HepG2 (cell line): ENCODE measurements around the gene ZNF653. TPM values are rescaled to one million over a fixed set of nuclear protein-coding genes. Genes with fewer than 3 reads are reported as not detected.

Source experiments
- ADNP ChIP-seq: sonication (generic); formaldehyde crosslinking; IDR thresholded peaks from 2 replicates; pipeline ENCODE4 v1.4.0; 2020; ENCODE audit warnings: missing genetic modification reagents
- FOXJ3 ChIP-seq: sonication (generic); formaldehyde crosslinking; IDR thresholded peaks from 2 replicates; pipeline ENCODE4 v1.4.0; 2020; ENCODE audit warnings: missing genetic modification reagents, mild to moderate bottlenecking, borderline replicate concordance
- HIVEP1 ChIP-seq: sonication (generic); formaldehyde crosslinking; IDR thresholded peaks from 2 replicates; pipeline ENCODE4 v1.4.0; 2020; ENCODE audit warnings: mild to moderate bottlenecking, missing genetic modification reagents
- MXI1 ChIP-seq: IDR thresholded peaks from 3 replicates; pipeline ENCODE4 v1.6.1; 2012; ENCODE audit warnings: low read depth, low read length, inconsistent platforms, borderline replicate concordance
- PITX1 ChIP-seq: sonication (generic); formaldehyde crosslinking; IDR thresholded peaks from 2 replicates; pipeline ENCODE4 v1.5.1; 2020; ENCODE audit warnings: mild to moderate bottlenecking, missing genetic modification reagents
- ZBTB42 ChIP-seq: sonication (generic); formaldehyde crosslinking; IDR thresholded peaks from 2 replicates; pipeline ENCODE4 v1.5.0; 2020; ENCODE audit warnings: mild to moderate bottlenecking, missing genetic modification reagents
- ZFP37 ChIP-seq: sonication (generic); formaldehyde crosslinking; IDR thresholded peaks from 2 replicates; pipeline ENCODE4 v1.4.0; 2020; ENCODE audit warnings: missing genetic modification reagents, borderline replicate concordance
- ZNF232 ChIP-seq: sonication (generic); formaldehyde crosslinking; IDR thresholded peaks from 2 replicates; pipeline ENCODE4 v1.4.0; 2020; ENCODE audit warnings: missing genetic modification reagents, borderline replicate concordance
- ZNF329 ChIP-seq: sonication (generic); formaldehyde crosslinking; IDR thresholded peaks from 2 replicates; pipeline ENCODE4 v1.9.0; 2021; ENCODE audit warnings: low read depth, mild to moderate bottlenecking, missing genetic modification reagents
- ZNF549 ChIP-seq: sonication (generic); formaldehyde crosslinking; IDR thresholded peaks from 2 replicates; pipeline ENCODE4 v1.5.0; 2020; ENCODE audit warnings: missing genetic modification reagents
- ZSCAN25 ChIP-seq: sonication (generic); formaldehyde crosslinking; IDR thresholded peaks from 2 replicates; pipeline ENCODE4 v1.8.0; 2022; ENCODE audit warnings: mild to moderate bottlenecking, missing genetic modification reagents
- polyA plus RNA-seq, 8 experiments: library from polyadenylated mRNA; depleted of rRNA in 3 of 8; stranded (reverse) in 7 of 8; unstranded in 1 of 8; fragments of >200 nt; fragmentation: Illumina TruSeq in 4 of 8; extraction: Trizol in 4 of 8; gene quantifications; 2 replicates each; pipeline versions ENCODE4 v1.2.1 to v1.2.3, GENCODE V29; 2011 to 2016; ENCODE audit warnings: low read depth in 4 of 8, missing spikeins in 1 of 8, mixed read lengths in 1 of 8; ENCODE audit not compliant: insufficient read depth in 1 of 8
- total RNA-seq, 5 experiments: library from RNA; depleted of rRNA; stranded (reverse); fragments of >200 nt; fragmentation: Illumina TruSeq; extraction: Trizol; gene quantifications; 2 replicates each; pipeline ENCODE4 v1.2.3, GENCODE V29; 2016; ENCODE audit warnings: low read depth in 1 of 5
- TF ChIP-seq, protein P1 (sequence below): IDR thresholded peaks from 2 replicates; pipeline ENCODE4 v1.6.1; 2016
- TF ChIP-seq, protein P2 (sequence below): IDR thresholded peaks from 2 replicates; pipeline ENCODE4 v1.6.1; 2016; ENCODE audit warnings: missing biosample characterization, missing genetic modification reagents, low read depth
- TF ChIP-seq, protein P3 (sequence below): sonication (generic); formaldehyde crosslinking; IDR thresholded peaks from 2 replicates; pipeline ENCODE4 v1.5.0; 2020; ENCODE audit warnings: missing genetic modification reagents
- TF ChIP-seq, protein P4 (sequence below): sonication (generic); formaldehyde crosslinking; IDR thresholded peaks from 2 replicates; pipeline ENCODE4 v1.8.0; 2022; ENCODE audit warnings: missing genetic modification reagents, mild to moderate bottlenecking, inconsistent platforms, borderline replicate concordance
- TF ChIP-seq, protein P5 (sequence below): sonication (generic); formaldehyde crosslinking; conservative IDR thresholded peaks from 2 replicates; pipeline ENCODE4 v1.8.0; 2022; ENCODE audit warnings: mild to moderate bottlenecking, moderate library complexity, missing genetic modification reagents
- TF ChIP-seq, protein P6 (sequence below): sonication (generic); formaldehyde crosslinking; IDR thresholded peaks from 2 replicates; pipeline ENCODE4 v1.4.0; 2020; ENCODE audit warnings: missing genetic modification reagents; ENCODE audit errors: not compliant biosample characterization
- TF ChIP-seq, protein P7 (sequence below): IDR thresholded peaks from 2 replicates; pipeline ENCODE4 v1.6.1; 2016; ENCODE audit warnings: missing genetic modification reagents, missing compliant biosample characterization
- TF ChIP-seq, protein P8 (sequence below): IDR thresholded peaks from 2 replicates; pipeline ENCODE4 v1.6.1; 2016
- TF ChIP-seq, protein P9 (sequence below): IDR thresholded peaks from 2 replicates; pipeline ENCODE4 v1.6.1; 2016; ENCODE audit warnings: control low read depth

The ZNF653 gene
- total and polyA plus RNA-seq, 2 of the 13 experiments (the other 11 are each of a cell fraction or from before 2014, with no cell fraction given) = 4.7 to 7.1 TPM

DNA sequence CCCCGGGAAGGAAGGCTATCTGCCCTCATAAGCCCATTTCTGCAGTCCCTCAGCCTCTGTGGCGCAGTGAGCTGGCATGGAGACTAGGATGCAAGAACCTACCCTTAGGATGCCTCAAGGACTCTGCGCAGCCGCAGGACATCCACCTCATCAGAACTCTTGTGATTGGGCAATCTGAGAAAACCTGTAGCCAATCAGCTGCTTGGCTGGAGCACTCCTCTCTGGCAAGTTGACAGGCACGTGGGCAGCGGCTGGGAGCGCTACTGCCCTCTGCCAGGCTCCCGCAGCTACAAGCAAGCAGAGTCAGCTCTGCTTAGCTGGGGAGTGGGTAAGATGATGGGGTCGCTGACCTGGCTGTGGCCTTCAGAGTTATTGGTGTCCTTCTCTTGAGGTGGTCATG, 24.8 kb upstream of the ZNF653 start (continued):
- TF ChIP-seq, protein P1, sequence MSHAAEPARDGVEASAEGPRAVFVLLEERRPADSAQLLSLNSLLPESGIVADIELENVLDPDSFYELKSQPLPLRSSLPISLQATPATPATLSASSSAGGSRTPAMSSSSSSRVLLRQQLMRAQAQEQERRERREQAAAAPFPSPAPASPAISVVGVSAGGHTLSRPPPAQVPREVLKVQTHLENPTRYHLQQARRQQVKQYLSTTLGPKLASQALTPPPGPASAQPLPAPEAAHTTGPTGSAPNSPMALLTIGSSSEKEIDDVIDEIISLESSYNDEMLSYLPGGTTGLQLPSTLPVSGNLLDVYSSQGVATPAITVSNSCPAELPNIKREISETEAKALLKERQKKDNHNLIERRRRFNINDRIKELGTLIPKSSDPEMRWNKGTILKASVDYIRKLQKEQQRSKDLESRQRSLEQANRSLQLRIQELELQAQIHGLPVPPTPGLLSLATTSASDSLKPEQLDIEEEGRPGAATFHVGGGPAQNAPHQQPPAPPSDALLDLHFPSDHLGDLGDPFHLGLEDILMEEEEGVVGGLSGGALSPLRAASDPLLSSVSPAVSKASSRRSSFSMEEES (CRISPR knock-in tag) = peak; percentile 65
- TF ChIP-seq, protein P2, sequence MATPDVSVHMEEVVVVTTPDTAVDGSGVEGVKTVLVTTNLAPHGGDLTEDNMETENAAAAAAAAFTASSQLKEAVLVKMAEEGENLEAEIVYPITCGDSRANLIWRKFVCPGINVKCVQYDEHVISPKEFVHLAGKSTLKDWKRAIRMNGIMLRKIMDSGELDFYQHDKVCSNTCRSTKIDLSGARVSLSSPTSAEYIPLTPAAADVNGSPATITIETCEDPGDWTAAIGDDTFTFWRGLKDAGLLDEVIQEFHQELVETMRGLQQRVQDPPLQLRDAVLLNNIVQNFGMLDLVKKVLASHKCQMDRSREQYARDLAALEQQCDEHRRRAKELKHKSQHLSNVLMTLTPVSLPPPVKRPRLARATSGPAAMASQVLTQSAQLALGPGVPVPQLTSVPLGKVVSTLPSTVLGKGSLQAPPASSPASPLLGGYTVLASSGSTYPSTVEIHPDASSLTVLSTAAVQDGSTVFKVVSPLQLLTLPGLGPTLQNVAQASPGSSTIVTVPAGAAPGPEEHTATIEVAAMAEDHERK (CRISPR knock-in tag) = no peak
- peak; percentile 21; the same call in 1 of the 2 replicates for TF ChIP-seq PITX1 (CRISPR knock-in tag)
- peak; percentile 99 for TF ChIP-seq MXI1
- TF ChIP-seq ZSCAN25 (CRISPR knock-in tag) = no peak
- TF ChIP-seq ZFP37 (CRISPR knock-in tag) = peak; percentile 85; the same call in 1 of the 2 replicates
- TF ChIP-seq, protein P3, sequence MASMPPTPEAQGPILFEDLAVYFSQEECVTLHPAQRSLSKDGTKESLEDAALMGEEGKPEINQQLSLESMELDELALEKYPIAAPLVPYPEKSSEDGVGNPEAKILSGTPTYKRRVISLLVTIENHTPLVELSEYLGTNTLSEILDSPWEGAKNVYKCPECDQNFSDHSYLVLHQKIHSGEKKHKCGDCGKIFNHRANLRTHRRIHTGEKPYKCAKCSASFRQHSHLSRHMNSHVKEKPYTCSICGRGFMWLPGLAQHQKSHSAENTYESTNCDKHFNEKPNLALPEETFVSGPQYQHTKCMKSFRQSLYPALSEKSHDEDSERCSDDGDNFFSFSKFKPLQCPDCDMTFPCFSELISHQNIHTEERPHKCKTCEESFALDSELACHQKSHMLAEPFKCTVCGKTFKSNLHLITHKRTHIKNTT (CRISPR knock-in tag) = no peak
- no peak for TF ChIP-seq ADNP (CRISPR knock-in tag)
- TF ChIP-seq, protein P4, sequence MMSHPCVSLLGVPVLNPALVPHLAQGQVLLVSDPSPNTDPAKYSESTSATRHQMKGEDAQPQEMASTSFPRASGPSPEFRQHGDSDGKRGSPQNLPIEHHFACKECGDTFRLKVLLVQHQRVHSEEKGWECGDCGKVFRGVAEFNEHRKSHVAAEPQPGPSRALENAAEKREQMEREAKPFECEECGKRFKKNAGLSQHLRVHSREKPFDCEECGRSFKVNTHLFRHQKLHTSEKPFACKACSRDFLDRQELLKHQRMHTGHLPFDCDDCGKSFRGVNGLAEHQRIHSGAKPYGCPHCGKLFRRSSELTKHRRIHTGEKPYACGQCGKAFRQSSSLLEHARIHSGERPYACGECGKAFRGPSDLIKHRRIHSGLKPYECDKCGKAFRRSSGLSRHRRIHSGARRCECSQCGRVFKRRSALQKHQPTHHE (CRISPR knock-in tag) = no peak
- TF ChIP-seq, protein P5, sequence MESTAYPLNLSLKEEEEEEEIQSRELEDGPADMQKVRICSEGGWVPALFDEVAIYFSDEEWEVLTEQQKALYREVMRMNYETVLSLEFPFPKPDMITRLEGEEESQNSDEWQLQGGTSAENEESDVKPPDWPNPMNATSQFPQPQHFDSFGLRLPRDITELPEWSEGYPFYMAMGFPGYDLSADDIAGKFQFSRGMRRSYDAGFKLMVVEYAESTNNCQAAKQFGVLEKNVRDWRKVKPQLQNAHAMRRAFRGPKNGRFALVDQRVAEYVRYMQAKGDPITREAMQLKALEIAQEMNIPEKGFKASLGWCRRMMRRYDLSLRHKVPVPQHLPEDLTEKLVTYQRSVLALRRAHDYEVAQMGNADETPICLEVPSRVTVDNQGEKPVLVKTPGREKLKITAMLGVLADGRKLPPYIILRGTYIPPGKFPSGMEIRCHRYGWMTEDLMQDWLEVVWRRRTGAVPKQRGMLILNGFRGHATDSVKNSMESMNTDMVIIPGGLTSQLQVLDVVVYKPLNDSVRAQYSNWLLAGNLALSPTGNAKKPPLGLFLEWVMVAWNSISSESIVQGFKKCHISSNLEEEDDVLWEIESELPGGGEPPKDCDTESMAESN = peak; percentile 54; the same call in 1 of the 2 replicates
- TF ChIP-seq, protein P6, sequence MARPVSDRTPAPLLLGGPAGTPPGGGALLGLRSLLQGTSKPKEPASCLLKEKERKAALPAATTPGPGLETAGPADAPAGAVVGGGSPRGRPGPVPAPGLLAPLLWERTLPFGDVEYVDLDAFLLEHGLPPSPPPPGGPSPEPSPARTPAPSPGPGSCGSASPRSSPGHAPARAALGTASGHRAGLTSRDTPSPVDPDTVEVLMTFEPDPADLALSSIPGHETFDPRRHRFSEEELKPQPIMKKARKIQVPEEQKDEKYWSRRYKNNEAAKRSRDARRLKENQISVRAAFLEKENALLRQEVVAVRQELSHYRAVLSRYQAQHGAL (CRISPR knock-in tag) = no peak
- TF ChIP-seq, protein P7, sequence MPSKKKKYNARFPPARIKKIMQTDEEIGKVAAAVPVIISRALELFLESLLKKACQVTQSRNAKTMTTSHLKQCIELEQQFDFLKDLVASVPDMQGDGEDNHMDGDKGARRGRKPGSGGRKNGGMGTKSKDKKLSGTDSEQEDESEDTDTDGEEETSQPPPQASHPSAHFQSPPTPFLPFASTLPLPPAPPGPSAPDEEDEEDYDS (CRISPR knock-in tag) = no peak
- TF ChIP-seq, protein P8, sequence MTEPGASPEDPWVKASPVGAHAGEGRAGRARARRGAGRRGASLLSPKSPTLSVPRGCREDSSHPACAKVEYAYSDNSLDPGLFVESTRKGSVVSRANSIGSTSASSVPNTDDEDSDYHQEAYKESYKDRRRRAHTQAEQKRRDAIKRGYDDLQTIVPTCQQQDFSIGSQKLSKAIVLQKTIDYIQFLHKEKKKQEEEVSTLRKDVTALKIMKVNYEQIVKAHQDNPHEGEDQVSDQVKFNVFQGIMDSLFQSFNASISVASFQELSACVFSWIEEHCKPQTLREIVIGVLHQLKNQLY = peak; percentile 95
- TF ChIP-seq ZNF232 = peak; percentile 50; the same call in 1 of the 2 replicates
- no peak for TF ChIP-seq HIVEP1 (CRISPR knock-in tag)
- TF ChIP-seq ZNF329 (CRISPR knock-in tag) = no peak
- TF ChIP-seq FOXJ3 (CRISPR knock-in tag) = peak; percentile 48; the same call in 1 of the 2 replicates
- no peak for TF ChIP-seq ZNF549 (CRISPR knock-in tag)
- TF ChIP-seq, protein P9, sequence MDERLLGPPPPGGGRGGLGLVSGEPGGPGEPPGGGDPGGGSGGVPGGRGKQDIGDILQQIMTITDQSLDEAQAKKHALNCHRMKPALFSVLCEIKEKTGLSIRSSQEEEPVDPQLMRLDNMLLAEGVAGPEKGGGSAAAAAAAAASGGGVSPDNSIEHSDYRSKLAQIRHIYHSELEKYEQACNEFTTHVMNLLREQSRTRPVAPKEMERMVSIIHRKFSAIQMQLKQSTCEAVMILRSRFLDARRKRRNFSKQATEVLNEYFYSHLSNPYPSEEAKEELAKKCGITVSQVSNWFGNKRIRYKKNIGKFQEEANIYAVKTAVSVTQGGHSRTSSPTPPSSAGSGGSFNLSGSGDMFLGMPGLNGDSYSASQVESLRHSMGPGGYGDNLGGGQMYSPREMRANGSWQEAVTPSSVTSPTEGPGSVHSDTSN (CRISPR knock-in tag) = no peak
- no peak for TF ChIP-seq ZBTB42 (CRISPR knock-in tag)
